GM21381 (cell line): ENCODE results near the gene PLEKHG4B.
A peak's percentile ranks its signal among the peaks of the same experiment; 100 is the strongest.
"Not testable (repeated sequence)": the region's sequence is repeated elsewhere in the genome, so short reads cannot be mapped to it uniquely, and the experiment has no call there.

Experiments used
- ATAC-seq: cut with Tn5 transposase; IDR thresholded peaks from one replicate; pipeline ENCODE4 v1.9.1; 2021; ENCODE audit warnings: mild to moderate bottlenecking, moderate library complexity; ENCODE audit not compliant: unreplicated experiment

The PLEKHG4B gene

DNA sequence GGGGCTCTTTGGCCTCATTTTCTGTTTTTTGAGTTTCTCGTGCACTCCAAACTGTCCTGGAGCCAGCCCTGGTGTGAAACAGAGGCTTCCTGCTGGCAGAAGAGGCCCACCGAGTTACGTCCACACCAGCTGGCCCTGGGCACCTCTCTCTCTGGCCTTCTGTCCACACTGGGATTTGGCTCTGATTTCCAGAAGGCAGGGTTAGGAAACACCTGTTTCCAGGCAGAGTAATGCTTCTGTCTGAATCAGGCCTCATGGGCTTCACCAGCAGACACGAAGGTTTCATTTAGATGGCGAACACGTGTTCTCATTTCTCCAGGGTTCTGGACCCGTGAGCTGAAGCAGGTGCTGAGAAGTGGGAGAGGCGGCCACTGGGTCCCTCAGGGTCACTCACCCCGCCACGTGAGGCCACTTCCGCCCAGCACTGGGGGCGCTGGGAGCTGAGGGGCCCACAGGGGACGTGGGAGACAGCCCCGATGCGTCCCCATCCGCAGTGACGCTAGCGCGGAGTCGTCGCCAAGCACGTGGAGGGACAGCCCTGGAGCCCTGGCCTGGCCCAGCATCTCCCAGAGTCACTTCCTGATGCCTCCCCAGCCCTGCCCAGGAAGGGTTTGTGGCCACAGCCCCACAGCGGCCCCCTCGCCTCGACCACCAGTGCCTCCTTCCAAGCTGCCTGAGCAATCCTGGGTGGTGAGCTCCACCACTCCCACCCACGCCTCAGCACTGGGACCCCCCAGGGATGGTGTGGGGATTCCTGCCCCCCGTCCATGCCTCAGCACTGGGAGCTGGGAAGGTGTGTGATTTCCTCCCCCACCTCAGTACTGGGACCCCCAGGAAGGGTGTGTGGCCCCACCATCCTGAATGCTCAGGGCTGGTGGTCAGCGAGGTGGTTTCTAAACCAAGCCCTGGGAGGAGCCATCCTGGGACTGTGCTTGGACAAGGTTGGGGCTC lies 94.4 kb downstream of the PLEKHG4B start:
- no peak for ATAC-seq

DNA sequence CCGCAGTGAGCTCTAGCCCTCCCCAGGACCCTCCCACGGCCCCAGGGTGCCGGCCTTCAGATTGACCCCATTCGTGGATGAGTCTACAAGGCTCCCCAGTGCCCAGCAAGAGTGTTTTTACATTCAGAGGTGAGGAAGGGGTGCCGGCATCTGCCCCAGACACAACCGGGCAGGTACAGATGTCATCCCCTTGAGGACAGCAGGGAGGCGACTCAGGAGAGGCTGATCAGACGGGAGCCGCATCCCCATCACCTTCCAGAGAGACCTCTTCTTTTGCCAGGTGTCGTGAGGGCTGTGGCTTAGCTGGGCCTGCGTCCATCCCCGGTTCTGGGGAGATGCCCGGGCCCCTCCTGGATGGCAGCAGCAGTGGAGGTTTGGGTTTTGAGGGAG lies 95.1 kb downstream of the PLEKHG4B start:
- ATAC-seq, result no peak

DNA sequence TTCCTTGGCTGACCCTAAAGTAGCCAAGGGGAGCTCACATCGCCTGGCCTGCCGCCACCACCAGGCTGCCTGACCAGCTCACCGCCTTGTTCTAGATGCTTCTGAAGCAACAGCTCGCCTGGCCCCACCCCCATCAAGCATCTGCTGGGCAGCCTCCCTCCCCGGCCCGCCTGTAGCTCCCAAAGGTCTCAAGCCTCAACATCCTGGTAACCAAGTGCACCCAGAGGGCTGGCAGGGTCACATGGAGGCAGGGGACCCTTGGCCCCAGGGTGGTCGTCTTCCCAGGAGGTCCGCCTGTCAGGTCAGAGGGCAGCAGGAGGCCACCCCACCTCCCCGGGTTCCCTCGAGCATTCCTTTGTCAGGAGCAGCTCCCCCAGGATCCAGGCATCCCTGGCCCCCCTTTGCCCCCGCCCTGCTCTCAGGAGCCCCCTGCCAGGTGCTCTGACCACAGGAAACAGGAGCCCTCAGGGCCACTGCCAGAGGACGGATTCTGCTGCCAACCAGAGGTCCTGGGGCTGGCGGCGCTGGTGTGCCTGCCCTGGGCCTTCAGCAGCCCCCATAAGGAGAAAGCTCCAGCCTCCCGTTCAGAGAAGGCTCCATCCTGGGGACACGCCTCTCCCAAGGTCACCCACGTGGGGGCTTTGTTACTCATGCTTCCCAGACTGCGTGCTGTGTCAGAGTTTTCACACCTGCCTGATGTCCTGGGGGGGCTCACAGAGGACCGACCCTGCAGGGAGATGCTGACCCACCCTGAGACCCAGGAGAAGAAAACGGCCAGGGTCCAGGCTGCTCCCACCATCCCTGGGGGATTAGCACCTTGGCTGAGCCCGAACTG lies 95.9 kb downstream of the PLEKHG4B start:
- no peak for ATAC-seq

DNA sequence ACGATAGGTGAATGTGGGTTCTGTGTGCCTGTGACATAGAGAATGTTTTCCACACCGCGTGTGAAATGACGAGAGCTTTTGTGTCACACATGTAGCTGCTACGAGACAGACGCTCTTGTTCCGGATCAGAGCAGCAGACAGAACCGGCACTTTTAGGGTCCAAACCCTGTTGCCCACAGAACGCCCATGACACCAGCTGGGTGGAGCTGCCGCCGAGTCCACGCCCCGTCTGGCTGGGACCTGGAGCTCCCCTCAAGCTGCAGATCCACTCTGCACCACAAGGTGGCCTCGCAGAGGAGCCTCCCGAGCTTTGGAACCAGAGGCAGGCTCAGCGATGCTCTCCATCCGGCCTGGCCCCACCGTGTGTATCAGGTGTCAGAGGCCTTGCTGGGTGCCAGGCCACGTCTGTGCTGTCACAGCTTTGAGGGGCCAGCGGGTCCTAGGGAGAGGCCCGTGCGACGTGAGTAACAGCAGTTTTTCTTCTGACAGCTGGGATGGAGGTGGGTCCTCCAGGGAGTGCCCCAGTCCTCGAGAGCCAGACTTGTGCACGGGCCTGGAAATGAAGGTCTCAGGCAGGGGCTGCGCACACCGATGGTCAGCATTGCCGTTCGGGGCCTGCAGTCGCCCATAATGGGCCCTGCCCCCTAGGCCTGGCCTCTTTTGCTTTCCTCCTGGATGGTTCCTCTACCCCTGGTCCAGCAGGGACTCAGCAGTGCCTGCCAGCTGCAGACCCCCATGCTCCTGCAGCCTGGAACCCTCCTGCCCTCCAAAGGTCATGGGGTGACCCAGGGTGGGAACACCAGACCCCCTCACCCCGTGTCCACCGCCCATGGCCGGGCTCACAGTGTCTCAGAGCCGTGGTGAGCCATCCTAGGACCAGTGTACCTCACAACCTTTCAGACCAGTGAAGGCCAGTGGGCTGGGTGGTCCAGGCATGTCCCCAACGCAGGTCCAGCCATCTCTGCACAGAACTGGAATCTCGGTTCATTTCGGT lies 96.8 kb downstream of the PLEKHG4B start:
- ATAC-seq, result peak; percentile 68

DNA sequence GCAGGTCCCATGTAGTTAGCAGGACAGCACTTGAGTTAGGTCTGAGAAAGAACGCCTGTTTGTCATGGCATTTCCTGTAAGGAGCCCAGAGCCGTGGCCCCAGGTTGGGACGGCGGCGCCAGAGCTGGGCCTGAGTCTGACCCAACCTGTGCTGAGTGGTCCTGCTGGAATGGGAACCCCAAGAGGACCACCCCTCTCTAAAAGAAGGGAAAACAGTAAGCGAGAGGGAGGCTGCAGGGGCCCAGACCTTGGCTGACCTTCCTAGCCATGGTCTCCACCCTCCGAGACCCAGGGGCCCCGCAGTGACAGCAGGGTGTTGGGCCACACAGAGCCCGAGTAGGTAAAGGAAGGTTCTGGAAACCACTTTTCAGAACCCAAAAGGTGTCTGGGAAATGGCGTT lies 97.5 kb downstream of the PLEKHG4B start:
- ATAC-seq, result no peak

DNA sequence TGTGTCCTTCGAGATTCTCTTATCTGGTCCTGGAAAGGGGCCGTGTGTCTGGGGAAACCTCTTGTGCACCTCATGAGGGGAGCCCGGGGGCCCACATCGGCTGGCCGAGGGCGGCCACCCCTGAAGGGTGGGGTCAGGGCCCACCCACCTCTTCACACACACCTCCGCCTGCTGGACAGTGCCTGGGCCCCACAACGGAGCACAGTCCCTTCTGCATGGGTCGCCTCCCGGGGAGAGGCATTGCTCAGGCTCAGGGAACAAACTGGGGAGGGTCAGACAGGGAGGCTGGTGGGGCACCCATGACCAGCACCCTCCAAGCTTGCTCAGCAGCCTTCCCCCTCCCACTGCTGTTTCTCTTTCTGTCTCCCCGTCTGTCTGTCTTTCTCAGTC lies 98.0 kb downstream of the PLEKHG4B start:
- ATAC-seq, result no peak

DNA sequence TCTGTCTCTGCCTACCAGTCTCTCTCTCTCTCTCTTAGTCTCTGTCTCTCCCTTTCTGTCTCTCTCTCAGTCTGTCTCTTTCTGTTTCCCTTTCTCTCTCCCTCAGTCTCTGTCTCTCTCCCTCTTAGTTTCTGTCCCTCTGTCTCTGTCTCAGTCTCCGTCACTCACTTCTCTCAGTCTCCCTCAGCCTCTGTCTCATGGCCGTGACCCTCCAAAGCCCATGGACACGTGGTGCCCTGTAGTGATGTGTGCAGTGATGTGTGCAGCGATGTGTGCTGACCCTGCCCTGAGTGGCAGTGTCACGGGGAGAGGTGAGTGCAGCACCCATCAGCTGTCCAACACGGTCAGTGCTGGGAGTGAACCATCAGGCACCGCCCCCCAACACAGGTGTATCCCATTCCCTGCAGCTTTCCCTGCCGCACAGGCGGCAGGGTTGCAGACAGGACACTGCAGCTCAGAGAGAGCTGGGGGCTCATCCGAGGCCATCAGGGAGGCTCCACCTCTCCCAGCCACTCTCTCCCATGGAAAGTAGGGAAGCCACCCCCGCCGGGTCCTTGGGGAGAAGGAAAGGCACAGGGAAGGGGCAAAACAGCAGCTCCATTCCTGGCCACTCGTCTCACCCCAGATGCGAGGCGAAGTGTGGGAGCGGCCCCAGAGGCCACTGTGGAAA lies 98.5 kb downstream of the PLEKHG4B start:
- peak; percentile 48 for ATAC-seq

DNA sequence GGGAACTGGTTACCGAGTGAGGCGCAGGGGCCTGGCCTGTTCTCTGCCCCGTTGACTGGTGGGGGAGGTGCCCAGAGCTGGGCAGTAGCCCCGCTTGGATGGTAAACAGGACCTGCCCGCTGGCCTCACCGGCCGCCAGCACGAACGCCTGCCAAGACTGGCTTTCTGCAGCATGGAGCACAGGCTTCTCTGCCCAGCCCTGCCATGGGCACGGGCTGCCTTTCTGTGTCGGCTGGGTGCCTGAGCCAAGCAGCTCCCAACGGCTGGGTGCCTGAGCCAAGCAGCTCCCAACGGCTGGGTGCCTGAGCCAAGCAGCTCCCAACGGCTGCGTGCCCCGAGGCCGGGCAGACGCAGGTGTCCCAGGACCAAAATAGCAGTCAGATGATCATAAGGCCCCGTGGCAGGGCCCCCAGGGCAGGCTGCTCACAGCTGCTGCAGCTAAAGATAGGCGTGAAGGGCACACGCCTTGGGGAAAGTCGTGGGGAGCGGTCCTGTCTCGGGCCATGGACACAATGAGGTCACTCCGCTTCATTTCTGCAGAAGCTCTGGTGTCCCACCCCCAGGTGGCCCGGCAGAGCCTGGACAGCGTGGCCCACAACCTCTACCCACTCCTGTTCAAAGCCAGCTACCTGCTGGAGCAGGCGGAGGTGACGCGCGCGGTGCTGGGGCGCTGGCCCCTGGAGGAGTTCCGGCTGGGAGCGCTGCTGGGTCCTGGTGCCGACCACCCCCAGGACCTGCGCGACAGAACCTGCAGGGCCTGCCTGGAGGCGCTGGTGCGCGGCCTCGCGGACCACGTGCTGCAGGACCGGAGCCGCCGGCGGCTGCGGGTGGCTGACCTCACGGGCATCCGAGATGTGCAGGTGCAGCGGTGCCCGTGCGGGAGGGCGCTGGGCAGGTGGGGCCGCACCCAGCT lies 99.3 kb downstream of the PLEKHG4B start, which contains the start of gene LRRC14B:
TSS of gene LRRC14B (plus strand) at position 460 of the 913 bp plus-strand sequence. CDS start at position 504, 44 bp downstream.
- peak; percentile 33 for ATAC-seq

DNA sequence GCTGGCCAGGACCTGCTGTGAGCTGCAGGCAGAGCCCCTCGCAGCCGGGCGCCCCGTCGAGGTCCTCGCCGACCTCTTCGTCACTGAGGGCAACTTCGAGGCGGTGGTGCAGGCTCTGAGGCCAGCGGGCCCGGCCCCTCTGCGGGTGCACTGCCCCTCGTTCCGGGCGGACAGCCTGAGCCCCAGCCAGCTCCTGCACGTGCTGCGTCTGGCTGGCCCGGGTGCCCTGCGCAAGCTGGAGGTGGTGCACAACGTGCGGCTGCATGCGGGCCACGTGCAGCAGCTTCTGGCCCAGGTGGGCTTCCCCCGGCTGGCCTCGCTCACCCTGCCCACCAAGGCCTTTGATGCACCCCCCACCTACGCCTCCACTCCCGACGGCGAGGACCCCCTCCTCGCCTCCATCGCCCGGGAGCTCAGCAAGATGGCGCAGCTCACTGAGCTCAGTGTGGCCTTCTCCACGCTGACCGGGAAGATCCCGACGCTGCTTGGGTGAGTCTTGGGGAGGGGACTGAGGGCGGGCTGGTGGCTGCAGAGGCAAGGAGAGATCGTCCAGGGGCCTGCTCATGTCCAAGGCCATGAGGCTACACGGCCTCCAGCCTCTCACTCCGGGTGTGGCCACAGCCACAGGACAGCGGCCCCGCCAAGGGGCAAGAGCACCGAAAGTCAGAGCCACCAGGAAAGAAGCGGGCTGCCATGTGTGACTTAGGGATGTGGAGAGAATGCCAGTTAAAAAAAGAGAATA lies 100.2 kb downstream of the PLEKHG4B start:
- ATAC-seq, result no peak

DNA sequence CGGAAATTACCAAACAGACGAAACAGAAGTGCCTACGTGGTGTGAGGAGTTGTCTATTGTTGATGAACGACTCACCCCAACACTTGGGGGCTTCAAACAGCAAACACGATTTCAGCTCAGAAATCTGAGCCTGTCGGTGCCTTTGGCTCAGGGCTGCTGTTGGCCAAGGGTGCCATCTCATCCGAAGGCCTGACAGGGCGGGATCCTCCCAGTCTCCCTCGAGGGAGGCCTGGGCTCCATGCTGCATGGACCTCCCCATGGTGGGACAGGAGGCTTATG lies 100.7 kb downstream of the PLEKHG4B start:
- no peak for ATAC-seq

DNA sequence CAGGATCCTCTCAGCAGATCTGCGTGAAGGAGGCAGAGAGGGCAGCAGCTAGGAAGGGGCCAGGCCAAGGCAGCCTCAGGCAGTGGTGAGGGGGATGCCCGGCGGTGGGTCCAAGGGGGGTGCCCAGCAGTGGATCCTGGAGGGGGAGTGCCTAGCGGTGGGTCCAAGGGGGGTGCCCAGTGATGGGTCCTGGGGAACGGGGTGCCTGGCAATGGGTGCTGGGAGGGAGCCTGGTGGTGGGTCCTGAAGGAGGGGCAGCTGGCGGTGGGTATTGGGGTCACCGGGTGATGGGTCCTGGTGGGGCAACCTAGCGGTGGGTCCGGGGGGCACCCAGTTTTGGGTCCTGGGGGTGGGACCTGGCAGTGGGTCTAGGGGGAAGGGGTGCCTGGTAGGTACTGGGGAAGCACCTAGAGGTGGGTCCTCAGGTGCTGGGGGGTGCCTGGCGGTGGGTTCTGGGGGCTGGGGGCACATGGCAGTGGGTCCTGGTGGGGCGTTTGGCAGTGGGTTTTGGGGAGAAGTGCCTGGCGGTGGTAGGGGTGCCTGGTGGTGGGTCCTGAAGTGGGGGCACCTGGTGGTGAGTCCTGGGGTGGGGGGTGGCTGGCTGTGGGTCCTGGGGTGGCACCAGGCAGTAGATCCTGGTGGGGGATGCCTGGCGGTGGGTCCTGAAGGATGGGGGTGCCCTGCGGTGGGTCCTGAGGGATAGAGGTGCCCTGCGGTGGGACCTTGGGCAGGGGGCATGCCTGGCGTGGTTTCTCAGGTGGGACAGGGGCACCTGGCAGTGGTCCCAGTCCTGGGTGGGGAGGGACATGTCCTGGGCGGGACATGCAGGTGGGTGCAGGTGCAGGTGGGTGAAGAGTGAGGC lies 101.2 kb downstream of the PLEKHG4B start:
- no peak for ATAC-seq

DNA sequence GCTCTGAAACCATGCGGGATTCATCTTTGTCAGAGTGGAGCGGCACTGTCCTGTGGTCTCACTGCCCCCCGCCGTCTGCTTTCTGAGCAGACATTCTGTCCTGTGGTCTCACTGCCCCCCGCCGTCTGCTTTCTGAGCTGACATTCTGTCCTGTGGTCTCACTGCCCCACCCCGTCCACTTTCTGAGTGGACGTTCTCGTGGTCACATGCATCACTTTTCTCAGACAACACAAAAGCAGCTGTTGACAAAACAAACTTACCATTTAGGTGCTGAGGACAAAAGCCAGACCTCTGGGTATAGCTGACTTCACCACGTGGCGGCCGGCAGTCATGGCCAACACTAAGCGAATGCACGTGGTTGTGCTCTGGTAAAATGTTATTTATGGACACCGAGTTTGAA lies 102.1 kb downstream of the PLEKHG4B start:
- no peak for ATAC-seq

DNA sequence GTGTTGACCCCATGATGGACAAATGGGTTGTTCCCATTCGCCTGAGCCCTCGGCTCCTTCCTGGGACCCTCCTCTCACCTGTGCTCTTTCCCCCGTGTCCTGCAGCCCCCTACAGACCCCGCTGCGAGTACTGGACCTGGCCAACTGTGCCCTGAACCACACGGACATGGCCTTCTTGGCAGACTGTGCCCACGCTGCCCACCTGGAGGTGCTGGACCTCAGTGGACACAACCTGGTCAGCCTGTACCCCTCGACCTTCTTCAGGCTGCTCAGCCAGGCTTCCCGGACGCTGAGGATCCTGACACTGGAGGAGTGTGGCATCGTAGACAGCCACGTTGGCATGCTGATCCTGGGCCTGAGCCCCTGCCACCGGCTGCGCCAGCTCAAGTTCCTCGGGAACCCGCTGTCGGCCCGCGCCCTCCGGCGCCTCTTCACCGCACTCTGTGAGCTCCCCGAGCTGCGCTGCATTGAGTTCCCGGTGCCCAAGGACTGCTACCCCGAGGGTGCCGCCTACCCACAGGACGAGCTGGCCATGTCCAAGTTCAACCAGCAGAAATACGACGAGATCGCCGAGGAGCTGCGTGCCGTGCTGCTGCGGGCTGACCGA lies 102.7 kb downstream of the PLEKHG4B start:
- no peak for ATAC-seq

DNA sequence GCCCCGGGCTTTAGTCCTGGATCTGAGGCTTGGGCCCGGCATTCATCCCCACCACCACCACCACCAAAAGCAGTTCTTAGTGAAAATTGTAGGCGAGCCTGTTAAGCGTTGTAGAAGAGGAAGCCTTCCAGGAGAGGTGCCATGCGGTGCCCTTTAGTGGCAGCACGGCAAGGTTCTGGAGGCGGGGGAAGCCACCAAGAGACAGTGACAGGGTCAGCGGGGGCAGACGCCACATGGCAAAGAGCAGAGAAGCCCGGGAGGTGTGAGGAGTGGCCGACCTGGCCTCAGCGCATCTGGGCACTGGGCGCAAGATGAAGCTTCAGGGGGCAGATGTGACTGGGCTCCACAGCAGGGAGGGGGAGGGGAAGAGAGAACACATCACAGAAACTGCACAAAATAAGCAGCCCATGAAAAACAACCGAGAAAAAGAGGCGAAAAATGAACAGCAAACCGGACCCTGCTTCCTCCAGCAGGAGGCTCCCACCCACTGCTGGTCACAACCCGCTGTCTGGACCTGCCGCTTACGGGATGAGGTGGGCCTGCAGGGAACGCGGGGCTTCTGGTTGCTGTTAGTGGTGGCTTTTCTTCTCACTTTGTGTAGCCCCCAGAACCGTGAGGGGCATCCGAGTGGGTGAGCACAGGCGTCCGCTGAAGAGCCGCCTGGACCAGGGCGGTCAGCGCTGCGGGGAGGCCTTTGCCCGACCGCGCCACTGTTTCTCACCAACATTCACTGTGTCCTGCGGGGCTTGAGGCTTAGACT lies 103.6 kb downstream of the PLEKHG4B start:
- ATAC-seq, result no peak

DNA sequence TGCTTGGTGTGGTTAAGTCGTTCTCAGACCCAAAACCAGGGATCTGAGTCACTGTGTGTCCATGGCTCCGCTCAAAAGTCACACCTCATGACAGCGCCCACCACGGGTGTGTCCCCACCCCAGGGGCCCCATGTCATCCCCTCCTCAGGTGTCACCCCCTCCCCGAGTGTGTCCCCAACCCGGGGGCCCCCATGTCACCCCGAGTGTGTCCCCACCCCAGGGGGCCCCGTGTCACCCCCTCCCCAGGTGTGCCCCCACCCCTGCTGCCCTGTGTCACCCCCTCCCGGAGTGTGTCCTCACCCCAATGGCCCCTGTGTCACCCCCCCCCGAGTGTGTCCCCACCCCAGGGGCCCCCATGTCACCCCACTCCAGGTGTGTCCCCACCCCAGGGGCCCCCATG lies 104.4 kb downstream of the PLEKHG4B start:
- no peak for ATAC-seq

DNA sequence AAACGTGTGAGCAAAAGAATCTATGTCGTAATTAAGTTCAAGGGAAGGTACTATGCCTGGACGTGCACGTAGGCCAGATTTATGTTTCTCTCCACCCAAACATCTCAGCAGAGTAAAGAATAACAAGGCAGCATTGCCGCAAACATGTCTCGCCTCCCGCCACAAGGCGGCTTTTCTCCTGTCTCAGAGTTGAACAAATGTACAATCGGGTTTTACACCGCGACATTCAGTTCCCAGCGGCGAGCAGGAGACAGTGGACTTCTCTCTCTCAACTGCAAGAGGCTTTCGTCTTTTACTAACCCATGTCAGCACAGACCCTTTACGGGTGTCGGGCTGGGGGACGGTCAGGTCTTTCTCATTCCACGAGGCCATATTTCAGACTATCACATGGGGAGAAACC lies 105.1 kb downstream of the PLEKHG4B start:
- ATAC-seq, result not testable (repeated sequence)
